Measurements from ENCODE around the gene TRAPPC14.
"Not testable (repeated sequence)": the region's sequence is repeated elsewhere in the genome, so short reads cannot be mapped to it uniquely, and the experiment has no call there.

TRAPPC14 gene

GRCh38 chr7:100152937-100153666, 5.4 kb downstream of the TRAPPC14 start:
- no peak for DNase-seq

GRCh38 chr7:100152404-100152803, 6.1 kb downstream of the TRAPPC14 start:
- peak; percentile 85 for DNase-seq

GRCh38 chr7:100148559-100149328, 9.8 kb downstream of the TRAPPC14 start, which contains the start of gene LAMTOR4:
LAMTOR4 (plus strand) TSS chr7:100148918; CDS start chr7:100148973, 55 bp downstream.
- DNase-seq, result peak; percentile 99

- DNase-seq, result no peak
Observed at GRCh38 chr7:100148225-100148558, 10.3 kb downstream of the TRAPPC14 start.

GRCh38 chr7:100147278-100147677, 11.2 kb downstream of the TRAPPC14 start:
- DNase-seq, result no peak

- peak; percentile 40 for DNase-seq
Observed at GRCh38 chr7:100146350-100146749, 12.2 kb downstream of the TRAPPC14 start.

GRCh38 chr7:100142461-100142860, 16.1 kb downstream of the TRAPPC14 start:
- DNase-seq, result no peak

- DNase-seq, result peak; percentile 69
Observed at GRCh38 chr7:100141555-100141949, 17.0 kb downstream of the TRAPPC14 start.

GRCh38 chr7:100137851-100138760, 20.4 kb downstream of the TRAPPC14 start:
- DNase-seq, result no peak

GRCh38 chr7:100132697-100133151, 25.8 kb downstream of the TRAPPC14 start:
- peak; percentile 34 for DNase-seq

GRCh38 chr7:100132126-100132525, 26.4 kb downstream of the TRAPPC14 start:
- DNase-seq, result no peak

GRCh38 chr7:100130608-100131453, 27.7 kb downstream of the TRAPPC14 start:
- DNase-seq, result peak; percentile 30

GRCh38 chr7:100130220-100130607, 28.3 kb downstream of the TRAPPC14 start:
- not testable (repeated sequence) for DNase-seq

GRCh38 chr7:100128637-100128963, 29.9 kb downstream of the TRAPPC14 start:
- no peak for DNase-seq

GRCh38 chr7:100127866-100128636, 30.5 kb downstream of the TRAPPC14 start:
- no peak for DNase-seq

- DNase-seq, result peak; percentile 78
Observed at GRCh38 chr7:100126931-100127865, 31.3 kb downstream of the TRAPPC14 start, which contains the start of gene MBLAC1. MBLAC1 (plus strand) TSS chr7:100126967; CDS start chr7:100127396, 429 bp downstream.

- DNase-seq, result peak; percentile 61
Observed at GRCh38 chr7:100126239-100126930, 32.1 kb downstream of the TRAPPC14 start.

GRCh38 chr7:100124301-100125230, 34.0 kb downstream of the TRAPPC14 start:
- no peak for DNase-seq
